Gastroesophageal sphincter (tissue), 4 donors: ENCODE data around the gene PRKG1. TPM values are rescaled to one million over a fixed set of nuclear protein-coding genes. Genes with fewer than 3 reads are reported as not detected.
A peak's percentile ranks its signal among the peaks of the same experiment; 100 is the strongest.

Source experiments
- ATAC-seq: fragments of 150-250 bp; one replicate; pipeline ENCODE4 v1.9.1; 2016; ENCODE audit warnings: mild to moderate bottlenecking, moderate library complexity
- H3K27ac ChIP-seq, 4 donors: fragments of 200-600 bp; sonication (generic) in 3 of 4; 1 replicate in 3 of 4; 2 replicates in 1 of 4; pipeline ENCODE4 v1.5.1; 2016 to 2019
- H3K27me3 ChIP-seq: fragments of 200-600 bp; sonication (generic); one replicate; pipeline ENCODE4 v1.5.1; 2019
- H3K36me3 ChIP-seq, 2 donors: fragments of 200-600 bp; sonication (generic); one replicate each; pipeline ENCODE4 v1.5.1; 2019; ENCODE audit warnings: control low read depth in 1 of 2
- H3K4me1 ChIP-seq, 3 donors: fragments of 200-600 bp; sonication (generic); 1 replicate in 2 of 3; 2 replicates in 1 of 3; pipeline ENCODE4 v1.5.1; 2016 to 2019; ENCODE audit warnings: control low read depth in 2 of 3
- H3K4me3 ChIP-seq, 2 donors: fragments of 200-600 bp; sonication (generic); one replicate each; pipeline ENCODE4 v1.5.1; 2019; ENCODE audit warnings: mild to moderate bottlenecking in 1 of 2, moderate library complexity in 1 of 2
- H3K9me3 ChIP-seq, 3 donors: fragments of 200-600 bp; sonication (generic); one replicate each; pipeline ENCODE4 v1.5.1; 2017 to 2019; ENCODE audit warnings: control low read depth in 2 of 3
- CTCF ChIP-seq, 4 experiments: fragments of 200-600 bp in 2 of 4; fragments of 450-650 bp in 2 of 4; sonication (generic) in 1 of 4; IDR thresholded peaks; one replicate each; pipeline ENCODE4 v1.5.1; 2017 to 2019; ENCODE audit warnings: antibody characterized with exemption in 4 of 4, mild to moderate bottlenecking in 2 of 4, moderate library complexity in 2 of 4
- EP300 ChIP-seq: sonication (generic); formaldehyde crosslinking; IDR thresholded peaks from one replicate; pipeline ENCODE4 v1.6.1; 2017; ENCODE audit warnings: antibody characterized with exemption, mild to moderate bottlenecking
- POLR2A ChIP-seq, 2 donors: fragments of 450-650 bp; IDR thresholded peaks; one replicate each; pipeline ENCODE4 v1.6.1; 2017; ENCODE audit warnings: antibody characterized with exemption in 2 of 2, mild to moderate bottlenecking in 2 of 2, moderate library complexity in 1 of 2
- POLR2AphosphoS5 ChIP-seq: sonication (generic); formaldehyde crosslinking; IDR thresholded peaks from one replicate; pipeline ENCODE4 v1.6.1; 2017; ENCODE audit warnings: antibody characterized with exemption
- WGBS, 2 donors: methylation state at CpG; one replicate each; pipeline ENCODE4 v1.1.5; 2018; ENCODE audit warnings: low coverage in 1 of 2; 5-methylcytosine and 5-hydroxymethylcytosine counted together
- total RNA-seq, 4 donors: library from RNA; depleted of rRNA; stranded (reverse); fragments of >200 nt; gene quantifications; one replicate each; pipeline ENCODE4 v1.1.0, GENCODE V29; 2016

The PRKG1 gene
- total RNA-seq, 4 donors from 2014 or later, result 27.5 to 73.2 (median 39.2) TPM

GRCh38 chr10:51699145-51699474, 624.8 kb downstream of the PRKG1 start:
- 0% methylated on average over 6 of the region's 14 CpGs; no CpG with 5 or more reads in 1 of the 2 donors for WGBS, 2 donors
- peak; percentile 14 for ATAC-seq
- no peaks in the 10 kb centered on the region for H3K36me3 ChIP-seq
- no peaks in the 10 kb centered on the region for H3K9me3 ChIP-seq
- no peak for TF ChIP-seq EP300
- TF ChIP-seq POLR2A (IDR thresholded peaks at IDR 0.05), result no peak
- TF ChIP-seq CTCF (IDR thresholded peaks at IDR 0.05), result no peak
- no peak for TF ChIP-seq POLR2AphosphoS5
- peaks cover 5 to 53% (median 25%) of the 10 kb centered on the region in 3 donors for H3K4me1 ChIP-seq
- H3K27ac ChIP-seq, result peak overlapping the region; percentile 88 to 97 (median 94)
- peak overlapping the region; percentile 66 to 99 for H3K4me3 ChIP-seq
- no peaks in the 10 kb centered on the region for H3K27me3 ChIP-seq

- no peaks in the 10 kb centered on the region for H3K36me3 ChIP-seq
- H3K27ac ChIP-seq, result peak within 1 kb of the TSS; percentile 88 to 97 (median 94)
- peak; percentile 94 for ATAC-seq
- 0 to 1% methylated on average over 17 to 30 of the region's 45 CpGs for WGBS, 2 donors
- H3K4me3 ChIP-seq, result peak within 1 kb of the TSS; percentile 66 to 99
- no peaks in the 10 kb centered on the region for H3K9me3 ChIP-seq
- peak; percentile 93 for TF ChIP-seq POLR2AphosphoS5
- TF ChIP-seq POLR2A (IDR thresholded peaks at IDR 0.05), result peak; percentile 28 to 31
- TF ChIP-seq CTCF (IDR thresholded peaks at IDR 0.05), result peak in 1 of 4 experiments; percentile 5
- no peak for TF ChIP-seq EP300
- H3K4me1 ChIP-seq, result peaks cover 5 to 51% (median 25%) of the 10 kb centered on the region in 3 donors
- no peaks in the 10 kb centered on the region for H3K27me3 ChIP-seq
Observed at GRCh38 chr10:51699475-51700227, 625.4 kb downstream of the PRKG1 start, which contains the start of gene CSTF2T. TSS of gene CSTF2T (minus strand) at chr10:51699595. CDS start at chr10:51699549, 46 bp downstream.

- peak overlapping the region; percentile 88 to 97 (median 94) for H3K27ac ChIP-seq
- peak overlapping the region; percentile 66 to 99 for H3K4me3 ChIP-seq
- no peaks in the 10 kb centered on the region for H3K36me3 ChIP-seq
- WGBS, 2 donors, result 4 to 12% methylated on average over 10 to 12 of the region's 12 CpGs
- TF ChIP-seq POLR2AphosphoS5 (peak; percentile 38), CTCF (IDR thresholded peaks at IDR 0.05) (peak in 1 of 4 experiments; percentile 9), EP300 (no peak)
- no peaks in the 10 kb centered on the region for H3K9me3 ChIP-seq
- no peak for ATAC-seq
- H3K4me1 ChIP-seq, result peaks cover 5 to 47% (median 25%) of the 10 kb centered on the region in 3 donors
- no peaks in the 10 kb centered on the region for H3K27me3 ChIP-seq
Observed at GRCh38 chr10:51700228-51700817, 626.0 kb downstream of the PRKG1 start.

- no peaks in the 10 kb centered on the region for H3K9me3 ChIP-seq
- peak overlapping the region; percentile 40 to 98 (median 84) for H3K27ac ChIP-seq
- no peaks in the 10 kb centered on the region for H3K27me3 ChIP-seq
- peaks cover 0 to 46% (median 20%) of the 10 kb centered on the region in 3 donors for H3K4me1 ChIP-seq
- no peaks in the 10 kb centered on the region for H3K36me3 ChIP-seq
- H3K4me3 ChIP-seq, result no peak overlapping the region
- ATAC-seq, result peak; percentile 54
- no peak for TF ChIP-seq POLR2A (IDR thresholded peaks at IDR 0.05)
- no peak for TF ChIP-seq POLR2AphosphoS5
- TF ChIP-seq CTCF (IDR thresholded peaks at IDR 0.05), result peak in 1 of 4 experiments; percentile 3
- no peak for TF ChIP-seq EP300
- WGBS, 2 donors, result 30 to 53% methylated on average over 3 of the region's 3 CpGs
Observed at GRCh38 chr10:51705774-51706173, 631.5 kb downstream of the PRKG1 start.
